ENCODE measurements around the gene KNCN. TPM values are rescaled to one million over a fixed set of nuclear protein-coding genes. Genes with fewer than 3 reads are reported as not detected.
A peak's percentile ranks its signal among the peaks of the same experiment; 100 is the strongest.

KNCN gene
- total RNA-seq, 1 donor from 2014 or later = not detected

- no peak overlapping the region for H3K4me3 ChIP-seq (ENCODE audit: low read depth, low read length)
- no peak for DNase-seq (ENCODE audit: low read depth)
- TF ChIP-seq CTCF (conservative IDR thresholded peaks at IDR 0.05; ENCODE audit: low read depth, low read length) = no peak
Measured at GRCh38 chr1:46538147-46538546, 13.3 kb downstream of the KNCN start.

- no peak for DNase-seq (ENCODE audit: low read depth)
- no peak overlapping the region for H3K4me3 ChIP-seq (ENCODE audit: low read depth, low read length)
- no peak for TF ChIP-seq CTCF (conservative IDR thresholded peaks at IDR 0.05; ENCODE audit: low read depth, low read length)
Measured at GRCh38 chr1:46537651-46538050, 13.8 kb downstream of the KNCN start.

DNA sequence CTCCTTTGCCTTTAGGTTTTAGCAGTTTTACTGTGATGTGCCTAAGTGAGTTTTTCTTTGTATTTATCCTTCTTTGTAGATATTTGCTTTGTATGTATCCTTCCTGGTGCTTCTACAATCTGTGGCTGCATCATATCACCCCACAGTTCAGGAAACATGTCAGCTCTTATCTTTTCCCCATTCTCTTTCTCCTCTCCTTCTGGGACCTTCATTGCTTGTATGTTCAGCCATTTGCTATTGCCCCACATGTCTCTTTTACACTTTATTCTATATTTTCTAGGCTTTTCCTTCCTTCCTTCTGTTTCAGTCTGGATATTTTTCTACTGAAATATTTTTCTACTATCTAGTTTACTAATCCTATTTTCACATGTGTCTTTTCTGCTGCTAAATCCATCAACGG is 14.9 kb downstream of the KNCN start:
- no peak for TF ChIP-seq CTCF (conservative IDR thresholded peaks at IDR 0.05; ENCODE audit: low read depth, low read length)
- no peak overlapping the region for H3K4me3 ChIP-seq (ENCODE audit: low read depth, low read length)
- no peak for DNase-seq (ENCODE audit: low read depth)

GRCh38 chr1:46535063-46535462 is 16.4 kb downstream of the KNCN start:
- TF ChIP-seq CTCF (conservative IDR thresholded peaks at IDR 0.05; ENCODE audit: low read depth, low read length) = peak; percentile 77
- no peak for DNase-seq (ENCODE audit: low read depth)
- H3K4me3 ChIP-seq (ENCODE audit: low read depth, low read length) = no peak overlapping the region

DNA sequence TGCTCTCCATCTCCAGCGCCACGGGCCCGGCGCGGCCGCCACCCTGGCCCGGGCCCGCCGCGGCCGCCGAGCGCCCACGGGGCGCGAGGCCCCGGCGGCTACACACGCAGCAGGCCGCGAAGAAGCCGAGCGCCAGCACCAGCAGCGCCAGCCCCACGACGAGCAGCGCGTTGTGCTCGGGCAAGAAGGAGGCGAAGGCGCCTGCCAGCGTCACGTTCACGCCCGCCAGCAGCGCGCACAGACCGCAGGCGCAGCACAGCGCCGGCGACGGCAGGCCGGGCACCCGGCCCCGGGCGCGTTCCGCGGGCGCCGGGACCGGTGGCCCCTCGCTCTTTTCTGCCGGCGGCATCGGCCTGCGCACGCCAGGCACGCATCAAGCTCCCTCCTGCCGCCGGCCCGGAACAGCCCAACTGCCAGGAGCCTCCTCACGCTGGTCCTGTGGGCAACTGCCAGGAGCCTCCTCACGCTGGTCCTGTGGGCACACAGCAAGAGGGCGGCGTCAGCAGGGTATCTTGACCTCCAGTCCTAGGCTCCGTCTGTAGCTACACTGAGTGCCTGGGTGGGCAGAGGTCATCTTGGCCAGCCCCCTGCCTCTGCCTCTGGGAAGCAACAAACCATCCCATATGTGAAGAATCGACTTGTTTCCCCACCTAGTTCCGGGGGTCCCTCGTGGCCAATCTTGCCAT is 18.1 kb downstream of the KNCN start:
- peak overlapping the region; percentile 14 for H3K4me3 ChIP-seq (ENCODE audit: low read depth, low read length)
- TF ChIP-seq CTCF (conservative IDR thresholded peaks at IDR 0.05; ENCODE audit: low read depth, low read length) = no peak
- no peak for DNase-seq (ENCODE audit: low read depth)

- peak; percentile 65 for TF ChIP-seq CTCF (conservative IDR thresholded peaks at IDR 0.05; ENCODE audit: low read depth, low read length)
- DNase-seq (ENCODE audit: low read depth) = no peak
- H3K4me3 ChIP-seq (ENCODE audit: low read depth, low read length) = peak overlapping the region; percentile 14
Measured at GRCh38 chr1:46532498-46533178, 18.8 kb downstream of the KNCN start.

GRCh38 chr1:46532095-46532494 is 19.4 kb downstream of the KNCN start:
- H3K4me3 ChIP-seq (ENCODE audit: low read depth, low read length) = no peak overlapping the region
- no peak for DNase-seq (ENCODE audit: low read depth)
- no peak for TF ChIP-seq CTCF (conservative IDR thresholded peaks at IDR 0.05; ENCODE audit: low read depth, low read length)

All from epithelial cell of proximal tubule (primary cell).